HG02870 (cell line): ENCODE measurements around the gene ARHGAP15.

ENCODE experiments used
- ATAC-seq: cut with Tn5 transposase; IDR thresholded peaks from one replicate; pipeline ENCODE4 v1.9.1; 2021; ENCODE audit warnings: mild to moderate bottlenecking, moderate library complexity; ENCODE audit not compliant: unreplicated experiment

Gene ARHGAP15

GRCh38 chr2:143792602-143793001, 663.4 kb downstream of the ARHGAP15 start:
- no peak for ATAC-seq

GRCh38 chr2:143793381-143793780, 664.2 kb downstream of the ARHGAP15 start:
- ATAC-seq, result no peak

GRCh38 chr2:143796051-143796450, 666.8 kb downstream of the ARHGAP15 start:
- ATAC-seq, result no peak

DNA sequence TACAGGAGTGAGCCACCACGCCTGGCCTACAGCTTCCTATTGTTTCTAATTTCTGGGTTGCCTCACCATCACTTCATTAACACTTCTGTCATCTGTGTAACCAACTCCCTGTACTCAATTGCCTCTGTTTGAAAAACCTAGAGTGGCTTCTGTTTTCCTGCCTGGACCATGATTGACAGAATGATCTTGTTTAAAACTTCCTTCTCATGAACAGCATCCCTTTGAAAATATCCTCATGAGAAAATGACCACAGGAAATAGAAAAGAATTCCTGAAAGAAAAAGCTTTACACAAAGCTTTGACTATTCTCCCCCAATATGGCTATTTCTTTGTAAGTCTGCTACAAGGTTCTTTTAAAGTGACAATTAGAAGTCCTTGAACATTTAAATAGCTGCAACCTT, 672.3 kb downstream of the ARHGAP15 start:
- ATAC-seq, result no peak

GRCh38 chr2:143802242-143802641, 673.0 kb downstream of the ARHGAP15 start:
- no peak for ATAC-seq

DNA sequence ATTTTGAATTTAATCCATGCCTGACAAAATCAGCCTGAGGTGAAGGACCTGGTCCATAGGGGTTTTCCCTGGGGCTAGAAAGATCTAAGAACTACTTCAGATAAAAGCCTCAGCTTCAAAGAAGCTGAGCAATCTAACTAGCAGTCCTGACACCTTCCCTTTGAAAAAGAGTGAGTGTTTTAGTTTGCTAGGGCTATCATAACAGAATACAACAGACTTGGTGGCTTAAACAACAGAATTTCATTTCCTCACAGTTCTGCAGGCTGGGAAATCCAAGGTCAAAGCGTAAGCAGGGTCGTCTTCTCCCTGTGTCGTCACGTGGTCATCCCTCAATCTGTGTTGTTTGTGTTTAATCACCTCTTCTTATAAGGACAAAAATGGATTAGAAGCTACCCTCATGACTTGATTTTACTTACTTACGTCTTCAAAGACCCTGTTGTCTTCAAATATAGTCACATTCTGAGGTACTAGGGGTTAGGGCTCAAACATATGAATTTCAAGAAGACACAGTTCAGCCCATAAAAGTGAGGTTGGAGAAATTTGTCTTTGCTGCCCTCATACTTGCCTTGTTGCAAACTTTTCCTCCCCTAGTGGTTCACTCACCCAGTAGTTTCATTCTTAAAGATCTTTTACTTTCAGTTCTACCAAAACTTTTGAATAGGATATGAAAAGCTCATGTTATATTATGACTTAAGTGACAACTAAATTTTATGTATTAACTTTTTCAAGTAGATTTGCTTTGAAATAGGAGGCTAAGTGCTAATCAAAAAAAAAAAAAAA, 673.8 kb downstream of the ARHGAP15 start:
- peak; percentile 79 for ATAC-seq

GRCh38 chr2:143803936-143804335, 674.7 kb downstream of the ARHGAP15 start:
- no peak for ATAC-seq

DNA sequence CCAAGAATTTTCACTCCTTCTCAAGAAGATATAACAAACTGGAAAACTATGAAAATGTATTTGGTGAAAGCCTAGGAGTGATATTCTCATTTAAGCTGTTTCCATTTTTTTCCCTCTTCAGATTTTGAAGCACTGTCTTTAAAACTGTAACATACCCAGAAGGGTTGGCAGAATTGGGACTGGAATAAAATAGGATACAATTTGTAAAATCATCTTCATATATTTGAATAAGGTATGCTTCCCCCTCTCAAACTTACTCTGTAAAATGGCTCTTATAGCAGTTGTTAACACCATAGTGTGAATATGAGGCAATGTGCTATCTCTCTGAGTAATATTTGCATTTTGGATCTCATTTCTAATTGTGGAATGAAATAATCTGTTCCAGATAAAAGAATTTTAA, 676.4 kb downstream of the ARHGAP15 start:
- ATAC-seq, result no peak

DNA sequence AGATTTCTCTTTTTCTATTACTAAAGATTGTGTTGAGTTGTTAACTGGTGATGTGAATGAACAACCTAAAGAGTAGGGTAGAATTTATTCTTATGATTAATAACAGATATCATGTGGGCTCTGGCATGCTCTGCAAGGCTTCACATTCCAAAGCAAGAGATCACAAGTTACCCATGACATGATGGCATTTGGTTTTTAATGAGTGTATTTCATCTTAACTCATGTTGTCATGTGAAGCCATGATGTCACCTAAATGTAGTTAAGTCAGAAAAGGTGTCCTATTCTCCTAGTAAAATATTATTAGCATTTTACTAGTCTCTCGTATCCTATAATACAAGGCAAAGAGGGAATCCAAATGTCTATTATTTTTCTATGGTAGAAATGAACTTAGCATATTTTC, 678.0 kb downstream of the ARHGAP15 start:
- no peak for ATAC-seq

DNA sequence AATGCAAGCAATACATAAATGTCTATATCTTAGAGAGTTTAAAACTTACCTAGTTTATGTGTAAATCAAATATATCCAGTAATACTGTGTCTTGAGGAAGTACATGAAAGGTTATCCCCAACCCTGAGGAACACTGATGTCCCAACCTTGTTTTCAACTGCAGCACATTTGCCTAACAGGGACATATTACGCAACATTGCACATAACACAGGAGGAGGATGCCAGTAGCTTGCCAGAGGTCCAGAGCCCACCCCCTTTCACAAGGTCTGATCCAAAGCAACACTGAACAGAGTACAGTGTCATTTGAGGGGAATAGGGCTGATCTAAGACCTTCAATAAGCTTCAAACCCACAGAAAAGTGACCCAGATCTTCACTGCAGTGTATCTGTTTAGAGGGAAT, 678.5 kb downstream of the ARHGAP15 start:
- ATAC-seq, result no peak

- no peak for ATAC-seq
Observed at GRCh38 chr2:143808166-143808565, 678.9 kb downstream of the ARHGAP15 start.

DNA sequence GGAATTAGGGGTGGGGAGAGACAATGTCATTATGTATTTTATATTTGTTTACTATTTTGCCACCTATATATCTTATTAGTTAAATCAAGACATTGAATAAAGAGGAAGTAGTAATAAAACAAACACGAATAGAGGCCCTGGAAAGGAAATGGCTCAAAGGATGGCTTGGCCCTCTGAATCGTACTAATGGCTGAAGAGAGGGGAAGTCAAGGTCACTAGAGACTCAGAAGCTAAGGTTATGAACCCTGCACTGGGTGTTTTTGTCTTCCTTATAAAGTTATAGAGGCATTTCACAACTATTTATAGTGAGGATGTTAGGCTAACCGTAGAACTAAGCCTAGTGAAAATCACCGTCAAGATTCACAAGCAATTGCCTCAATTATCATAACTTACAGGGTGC, 685.9 kb downstream of the ARHGAP15 start:
- ATAC-seq, result no peak

DNA sequence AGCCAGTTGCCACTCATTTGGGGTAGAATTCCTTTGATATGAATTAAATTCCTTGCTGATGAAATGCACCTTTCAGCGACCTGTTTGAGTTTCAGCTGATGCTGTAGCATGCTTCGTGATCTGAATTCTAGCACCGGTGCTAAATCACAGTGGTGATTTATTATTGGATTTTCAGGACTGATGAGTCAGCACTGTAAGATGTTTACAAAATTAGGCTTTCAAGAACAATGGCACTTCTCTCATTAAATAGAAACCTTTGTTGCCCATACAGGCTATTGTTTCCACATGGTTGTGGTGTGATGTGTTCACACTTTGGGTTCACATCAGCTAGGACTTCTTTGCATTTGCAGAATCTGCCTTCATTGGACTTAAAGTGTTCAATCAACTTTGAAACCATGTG, 687.7 kb downstream of the ARHGAP15 start:
- ATAC-seq, result no peak
